BLaER1 (cell line): ENCODE data around the gene NSFL1C.

Experiments
- H3K27ac ChIP-seq: shearing (Covaris generic); formaldehyde crosslinking; 2 replicates; pipeline ENCODE4 v1.8.1; 2022
- H3K27me3 ChIP-seq: shearing (Covaris generic); formaldehyde crosslinking; 2 replicates; pipeline ENCODE4 v1.8.1; 2022
- H3K36me3 ChIP-seq: shearing (Covaris generic); formaldehyde crosslinking; 2 replicates; pipeline ENCODE4 v1.8.1; 2022
- H3K4me1 ChIP-seq: shearing (Covaris generic); formaldehyde crosslinking; 2 replicates; pipeline ENCODE4 v1.8.1; 2022
- H3K4me2 ChIP-seq: shearing (Covaris generic); formaldehyde crosslinking; 2 replicates; pipeline ENCODE4 v1.8.1; 2022
- H3K4me3 ChIP-seq: shearing (Covaris generic); formaldehyde crosslinking; 2 replicates; pipeline ENCODE4 v1.8.1; 2022
- H3K9ac ChIP-seq: shearing (Covaris generic); formaldehyde crosslinking; 2 replicates; pipeline ENCODE4 v1.8.1; 2022
- H3K9me3 ChIP-seq: shearing (Covaris generic); formaldehyde crosslinking; 2 replicates; pipeline ENCODE4 v1.8.1; 2022
- H4K20me1 ChIP-seq: shearing (Covaris generic); formaldehyde crosslinking; 2 replicates; pipeline ENCODE4 v1.8.1; 2022
- Cebpa-rat ChIP-seq: shearing (Covaris generic); IDR thresholded peaks from 2 replicates; pipeline ENCODE4 v1.8.1; 2022

The NSFL1C gene

DNA sequence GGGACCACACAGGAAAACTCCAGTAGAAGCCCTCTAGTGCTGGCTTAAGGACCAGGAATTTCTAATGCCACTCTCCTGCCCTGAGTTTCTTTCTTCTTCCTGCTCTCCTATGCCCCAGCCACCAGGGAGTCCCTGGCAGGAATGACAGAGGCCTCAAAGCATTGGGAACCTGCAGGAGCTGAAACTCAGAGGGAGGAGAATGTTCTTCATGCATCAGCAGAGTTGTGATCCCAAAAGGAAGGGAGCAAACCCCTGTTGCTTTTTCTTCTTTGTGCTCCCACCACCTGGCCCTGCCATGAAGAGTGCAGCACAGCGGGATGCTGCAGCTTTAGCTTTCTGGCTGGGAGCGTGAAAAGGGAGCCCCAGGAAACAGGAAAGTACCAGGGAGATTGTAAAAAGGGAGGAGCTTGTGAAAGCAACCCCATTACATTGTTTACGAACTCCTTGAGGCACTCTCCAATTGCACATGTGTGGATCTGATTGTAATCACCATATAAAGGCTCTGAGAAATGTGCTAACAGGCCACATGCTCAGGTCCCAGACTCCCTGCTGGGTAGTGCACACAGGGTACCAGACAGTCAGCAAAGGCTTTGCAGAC is 39.1 kb downstream of the NSFL1C start:
- H3K36me3 ChIP-seq, result no peaks in the 10 kb centered on the region
- peak overlapping the region; percentile 60 for H3K4me2 ChIP-seq
- H3K27me3 ChIP-seq, result no peaks in the 10 kb centered on the region
- no peaks in the 10 kb centered on the region for H4K20me1 ChIP-seq
- H3K27ac ChIP-seq, result no peak overlapping the region
- no peak for TF ChIP-seq Cebpa-rat
- H3K4me3 ChIP-seq, result no peak overlapping the region
- peaks cover 34% of the 10 kb centered on the region for H3K4me1 ChIP-seq
- no peaks in the 10 kb centered on the region for H3K9me3 ChIP-seq
- H3K9ac ChIP-seq, result no peak overlapping the region

DNA sequence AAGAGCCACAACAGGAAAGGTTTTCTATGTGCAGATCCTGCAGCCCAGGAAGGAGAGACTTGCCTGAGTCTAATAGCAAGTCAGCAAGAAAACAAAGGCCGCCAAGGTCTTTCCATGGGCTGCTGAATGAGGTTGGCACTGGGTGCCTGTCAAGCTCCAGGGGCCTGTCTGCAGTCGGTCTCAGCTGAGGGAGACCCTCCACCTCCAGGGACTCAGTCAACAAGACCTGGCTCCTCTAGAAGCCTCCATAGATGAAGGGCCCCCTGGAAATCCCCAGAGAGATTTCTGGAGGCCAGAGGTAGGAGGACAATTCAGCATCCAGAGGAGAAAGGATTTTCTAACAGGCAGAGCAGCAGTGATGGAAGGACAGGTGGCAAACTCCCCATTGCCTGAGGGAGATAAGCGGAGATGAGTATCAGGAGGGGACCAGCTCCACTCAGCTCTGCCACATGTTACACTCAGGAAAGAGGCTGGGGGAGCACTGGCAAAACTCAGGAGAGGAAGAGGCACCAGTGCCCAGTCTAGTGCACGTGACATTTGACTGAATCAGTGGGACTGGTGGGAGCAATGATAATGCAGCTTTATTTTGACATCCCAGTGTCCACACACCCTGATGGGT is 40.3 kb downstream of the NSFL1C start:
- no peak overlapping the region for H3K4me2 ChIP-seq
- H3K36me3 ChIP-seq, result no peaks in the 10 kb centered on the region
- H3K27ac ChIP-seq, result no peak overlapping the region
- no peaks in the 10 kb centered on the region for H3K27me3 ChIP-seq
- peaks cover 32% of the 10 kb centered on the region for H3K4me1 ChIP-seq
- no peak overlapping the region for H3K9ac ChIP-seq
- TF ChIP-seq Cebpa-rat, result no peak
- H3K4me3 ChIP-seq, result no peak overlapping the region
- H4K20me1 ChIP-seq, result no peaks in the 10 kb centered on the region
- peaks cover under 1% of the 10 kb centered on the region; the same call in 1 of the 2 replicates for H3K9me3 ChIP-seq

DNA sequence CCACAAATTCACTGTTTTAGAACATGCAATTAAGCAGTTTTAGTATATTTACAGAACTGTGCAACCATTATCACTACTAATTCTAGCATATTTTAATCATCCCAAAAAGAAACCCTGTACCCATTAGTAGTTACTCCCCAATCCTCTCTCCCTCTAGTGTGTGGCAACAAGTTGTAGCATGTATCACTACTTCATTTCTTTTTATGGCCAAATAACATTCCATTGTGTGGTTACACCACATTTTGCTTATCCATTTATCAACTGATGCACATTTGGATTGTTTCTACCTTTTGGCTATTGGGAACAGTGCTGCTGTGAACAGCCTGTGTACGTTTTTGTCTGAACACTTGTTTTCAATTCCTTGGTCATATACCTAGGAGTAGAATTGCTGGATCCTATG is 42.3 kb downstream of the NSFL1C start:
- H3K27ac ChIP-seq, result no peak overlapping the region
- H3K27me3 ChIP-seq, result no peaks in the 10 kb centered on the region
- H4K20me1 ChIP-seq, result no peaks in the 10 kb centered on the region
- H3K9ac ChIP-seq, result no peak overlapping the region
- peaks cover 28% of the 10 kb centered on the region for H3K4me1 ChIP-seq
- H3K36me3 ChIP-seq, result no peaks in the 10 kb centered on the region
- no peak for TF ChIP-seq Cebpa-rat
- no peak overlapping the region for H3K4me3 ChIP-seq
- peaks cover 17% of the 10 kb centered on the region for H3K9me3 ChIP-seq
- no peak overlapping the region for H3K4me2 ChIP-seq

DNA sequence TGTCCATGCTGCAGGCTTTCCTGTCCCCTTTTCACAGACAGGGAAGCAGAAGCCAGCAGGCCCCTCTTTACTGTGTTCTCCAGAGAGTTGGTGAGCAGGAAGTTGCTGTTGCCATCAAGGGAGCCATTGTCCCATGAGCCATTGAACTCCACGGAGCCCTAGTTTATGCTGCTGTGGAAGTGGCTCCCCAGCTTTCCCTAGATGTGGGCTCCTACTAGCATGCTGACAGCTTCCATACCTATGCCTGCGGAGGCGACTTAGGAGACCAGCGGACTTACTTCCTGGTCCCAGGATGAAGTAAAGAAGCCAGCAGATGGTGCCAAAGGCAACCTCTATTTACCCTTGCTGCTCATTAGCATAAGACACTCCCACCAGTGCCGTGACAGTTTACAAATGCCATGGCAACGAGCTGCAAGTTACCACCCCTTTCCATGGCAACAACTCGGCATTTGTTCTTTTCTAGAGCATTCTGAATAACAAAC is 43.0 kb downstream of the NSFL1C start:
- H3K4me1 ChIP-seq, result peaks cover 27% of the 10 kb centered on the region
- H3K27ac ChIP-seq, result no peak overlapping the region
- H3K36me3 ChIP-seq, result no peaks in the 10 kb centered on the region
- no peak for TF ChIP-seq Cebpa-rat
- peak overlapping the region; percentile 43 for H3K4me2 ChIP-seq
- no peaks in the 10 kb centered on the region for H4K20me1 ChIP-seq
- no peaks in the 10 kb centered on the region for H3K27me3 ChIP-seq
- no peak overlapping the region for H3K9ac ChIP-seq
- H3K9me3 ChIP-seq, result peaks cover 19% of the 10 kb centered on the region
- no peak overlapping the region for H3K4me3 ChIP-seq

DNA sequence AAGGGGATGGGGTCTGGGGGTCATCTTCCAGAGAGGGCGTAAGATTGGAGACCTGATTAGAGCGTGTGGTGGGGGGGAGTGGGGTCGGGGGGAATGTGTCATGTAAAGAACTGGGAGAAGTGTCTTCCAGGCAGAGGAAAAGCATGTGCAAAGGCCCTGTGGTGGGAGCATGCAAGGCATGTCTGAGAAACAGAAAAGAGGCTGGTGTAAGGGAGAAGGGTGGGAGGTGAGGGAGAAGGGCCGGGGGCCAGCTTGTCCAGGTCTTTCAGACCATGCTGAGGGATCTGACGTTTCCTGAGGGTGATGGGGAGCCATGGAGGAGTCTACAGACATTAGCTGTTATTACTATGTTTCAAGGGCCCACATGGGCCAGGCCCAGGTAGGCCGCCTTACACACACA is 43.4 kb downstream of the NSFL1C start:
- no peaks in the 10 kb centered on the region for H4K20me1 ChIP-seq
- no peak overlapping the region for H3K27ac ChIP-seq
- H3K4me2 ChIP-seq, result peak overlapping the region; percentile 43
- H3K9ac ChIP-seq, result no peak overlapping the region
- H3K27me3 ChIP-seq, result no peaks in the 10 kb centered on the region
- peaks cover 22% of the 10 kb centered on the region for H3K4me1 ChIP-seq
- no peak for TF ChIP-seq Cebpa-rat
- H3K36me3 ChIP-seq, result no peaks in the 10 kb centered on the region
- H3K4me3 ChIP-seq, result no peak overlapping the region
- H3K9me3 ChIP-seq, result peaks cover 19% of the 10 kb centered on the region

DNA sequence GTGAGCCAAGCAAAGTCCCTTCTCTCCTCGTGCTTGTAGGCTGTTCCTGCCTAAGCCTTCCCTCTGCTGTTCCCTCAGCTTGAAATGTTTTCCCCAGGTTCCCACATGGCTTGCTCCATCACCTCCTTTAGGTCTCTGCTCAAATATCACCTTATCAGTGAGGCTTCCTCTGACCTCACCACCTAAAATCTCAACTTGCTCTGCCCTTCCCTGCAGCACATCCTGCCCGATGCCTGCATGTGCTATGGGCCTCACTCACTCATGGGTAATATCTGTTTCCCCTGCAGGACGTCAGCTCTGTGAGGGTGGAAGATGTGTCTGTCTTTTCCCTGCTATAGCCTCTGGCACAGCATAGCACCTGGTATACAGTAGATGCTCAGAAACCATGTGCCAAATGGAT is 43.9 kb downstream of the NSFL1C start:
- no peak overlapping the region for H3K27ac ChIP-seq
- H3K4me1 ChIP-seq, result peaks cover 18% of the 10 kb centered on the region
- H3K9me3 ChIP-seq, result peaks cover 19% of the 10 kb centered on the region
- no peaks in the 10 kb centered on the region for H3K36me3 ChIP-seq
- TF ChIP-seq Cebpa-rat, result no peak
- no peak overlapping the region for H3K4me3 ChIP-seq
- H3K9ac ChIP-seq, result no peak overlapping the region
- H3K4me2 ChIP-seq, result no peak overlapping the region
- H4K20me1 ChIP-seq, result no peaks in the 10 kb centered on the region
- H3K27me3 ChIP-seq, result no peaks in the 10 kb centered on the region

DNA sequence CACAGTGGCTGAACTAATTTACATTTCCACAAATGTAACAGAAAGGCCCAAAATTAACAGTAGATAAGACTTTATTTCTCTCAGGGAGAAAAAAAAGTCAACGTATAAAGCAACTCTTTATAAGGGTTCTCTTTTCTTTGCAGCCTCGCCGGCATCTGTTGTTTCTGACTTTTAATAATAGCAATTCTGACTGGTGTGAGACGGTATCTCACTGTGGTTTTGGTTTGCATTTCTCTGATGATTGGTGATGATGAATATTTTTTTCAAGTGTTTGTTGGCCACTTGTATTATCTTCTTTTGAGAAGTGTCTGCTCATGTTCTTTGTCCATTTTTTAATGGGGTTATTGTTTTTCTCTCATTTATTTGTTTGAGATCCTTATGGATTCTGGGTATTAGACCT is 46.6 kb downstream of the NSFL1C start:
- H3K9me3 ChIP-seq, result peaks cover 19% of the 10 kb centered on the region
- no peak overlapping the region for H3K4me2 ChIP-seq
- no peak for TF ChIP-seq Cebpa-rat
- no peaks in the 10 kb centered on the region for H3K36me3 ChIP-seq
- H3K9ac ChIP-seq, result no peak overlapping the region
- H3K4me3 ChIP-seq, result no peak overlapping the region
- H4K20me1 ChIP-seq, result no peaks in the 10 kb centered on the region
- peaks cover 9% of the 10 kb centered on the region for H3K4me1 ChIP-seq
- no peaks in the 10 kb centered on the region for H3K27me3 ChIP-seq
- no peak overlapping the region for H3K27ac ChIP-seq

DNA sequence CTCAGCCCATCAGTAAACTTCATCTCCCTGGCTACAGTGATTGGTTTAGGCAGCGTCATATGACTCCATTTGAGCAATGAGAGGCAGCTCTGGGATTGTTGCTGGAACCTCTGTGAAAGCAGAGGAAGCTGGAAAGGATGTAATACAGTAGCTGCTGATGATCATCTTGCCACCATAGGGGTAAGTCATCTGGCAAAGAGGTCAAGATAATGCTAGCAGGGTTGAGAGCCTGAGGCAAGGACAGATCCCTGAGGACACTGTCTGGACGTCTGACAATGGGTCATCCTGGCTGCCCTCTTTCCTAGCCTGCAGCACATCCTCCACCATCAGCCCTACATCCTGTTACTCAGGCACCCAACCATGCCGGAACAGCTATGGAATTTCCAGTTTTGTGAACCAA is 48.3 kb downstream of the NSFL1C start:
- no peak for TF ChIP-seq Cebpa-rat
- H3K27ac ChIP-seq, result no peak overlapping the region
- H3K36me3 ChIP-seq, result no peaks in the 10 kb centered on the region

DNA sequence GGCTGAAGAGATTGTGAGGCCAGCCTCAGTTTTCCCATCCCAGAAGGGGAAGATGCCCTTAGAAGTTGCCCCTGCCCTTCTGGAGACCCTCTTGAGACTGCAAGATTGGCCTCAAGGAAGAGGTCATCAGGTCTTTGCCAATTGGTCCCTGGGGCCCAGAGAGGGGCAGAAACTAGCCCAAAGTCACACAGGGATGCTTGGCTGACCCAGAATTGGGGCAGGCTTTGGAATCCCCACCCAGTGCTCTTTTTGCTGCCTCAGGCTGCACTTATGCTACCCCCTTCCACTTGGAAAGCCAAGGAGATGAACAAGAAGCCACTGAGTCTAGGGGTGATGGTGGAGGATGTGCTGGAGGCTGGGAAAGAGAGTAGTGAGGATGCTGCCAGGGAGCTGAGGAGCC is 48.9 kb downstream of the NSFL1C start:
- H3K4me2 ChIP-seq, result no peak overlapping the region
- no peak overlapping the region for H3K27ac ChIP-seq
- H3K9ac ChIP-seq, result no peak overlapping the region
- H3K4me1 ChIP-seq, result no peaks in the 10 kb centered on the region
- no peaks in the 10 kb centered on the region for H4K20me1 ChIP-seq
- peaks cover 19% of the 10 kb centered on the region for H3K9me3 ChIP-seq
- H3K27me3 ChIP-seq, result no peaks in the 10 kb centered on the region
- H3K36me3 ChIP-seq, result no peaks in the 10 kb centered on the region
- no peak overlapping the region for H3K4me3 ChIP-seq
- TF ChIP-seq Cebpa-rat, result no peak

More for the DNA sequence above, 48.3 kb downstream of the NSFL1C start:
- no peaks in the 10 kb centered on the region for H3K27me3 ChIP-seq
- H3K4me3 ChIP-seq, result no peak overlapping the region
- H3K9ac ChIP-seq, result no peak overlapping the region
- H3K4me2 ChIP-seq, result no peak overlapping the region
- peaks cover under 1% of the 10 kb centered on the region for H3K4me1 ChIP-seq
- H3K9me3 ChIP-seq, result peaks cover 19% of the 10 kb centered on the region
- no peaks in the 10 kb centered on the region for H4K20me1 ChIP-seq

DNA sequence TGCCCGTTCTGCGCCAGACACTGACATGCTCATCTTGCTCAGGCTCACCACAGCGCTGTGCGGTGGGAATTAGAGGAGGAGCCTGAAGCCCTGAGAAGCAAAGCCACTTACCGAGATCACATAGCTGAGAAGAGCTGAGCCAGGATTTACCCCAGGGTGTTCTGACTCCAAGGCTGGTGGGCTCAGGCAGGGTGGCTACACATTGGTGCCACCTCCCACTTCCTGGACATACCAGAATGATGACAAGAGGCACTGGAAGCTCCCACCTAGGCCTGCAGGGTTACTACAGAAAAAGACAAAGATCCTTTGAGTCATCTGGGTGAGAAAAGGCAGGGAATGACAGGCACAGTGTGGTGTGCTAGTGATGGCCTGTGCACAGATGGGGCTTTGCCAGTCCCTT is 49.4 kb downstream of the NSFL1C start:
- no peak for TF ChIP-seq Cebpa-rat
- no peak overlapping the region for H3K27ac ChIP-seq
- no peak overlapping the region for H3K4me2 ChIP-seq

More for the DNA sequence above, 49.4 kb downstream of the NSFL1C start:
- Histone ChIP-seq H3K36me3 (no peaks in the 10 kb centered on the region), H3K27me3 (no peaks in the 10 kb centered on the region), H4K20me1 (no peaks in the 10 kb centered on the region), H3K4me1 (no peaks in the 10 kb centered on the region), H3K9me3 (peaks cover 19% of the 10 kb centered on the region), H3K9ac (no peak overlapping the region), H3K4me3 (no peak overlapping the region)
